BLaER1 treated with 17β-estradiol and CSF1 and Interleukin-3, amounts not matched to agents 10 nM and 100 nM (cell line): ENCODE results near the gene DNM3.

Experiments
- H3K27ac ChIP-seq, 11 experiments: shearing (Covaris generic); formaldehyde crosslinking; 2 replicates each; pipeline ENCODE4 v1.8.1; 2022
- H3K27me3 ChIP-seq, 11 experiments: shearing (Covaris generic); formaldehyde crosslinking; 2 replicates each; pipeline ENCODE4 v1.8.1; 2022
- H3K36me3 ChIP-seq, 11 experiments: shearing (Covaris generic); formaldehyde crosslinking; 2 replicates each; pipeline ENCODE4 v1.8.1; 2022
- H3K4me1 ChIP-seq, 10 experiments: shearing (Covaris generic); formaldehyde crosslinking; 2 replicates each; pipeline ENCODE4 v1.8.1; 2022
- H3K4me2 ChIP-seq, 11 experiments: shearing (Covaris generic); formaldehyde crosslinking; 2 replicates each; pipeline ENCODE4 v1.8.1; 2022
- H3K4me3 ChIP-seq, 10 experiments: shearing (Covaris generic); formaldehyde crosslinking; 2 replicates each; pipeline ENCODE4 v1.8.1; 2022
- H3K9ac ChIP-seq, 11 experiments: shearing (Covaris generic); formaldehyde crosslinking; 2 replicates each; pipeline ENCODE4 v1.8.1; 2022
- H3K9me3 ChIP-seq, 11 experiments: shearing (Covaris generic); formaldehyde crosslinking; replicated peaks in 1 of 11; 2 replicates each; pipeline ENCODE4 v1.8.1; 2022
- H4K20me1 ChIP-seq, 11 experiments: shearing (Covaris generic); formaldehyde crosslinking; 2 replicates each; pipeline ENCODE4 v1.8.1; 2022
- Cebpa-rat ChIP-seq, 11 experiments: shearing (Covaris generic); IDR thresholded peaks; 2 replicates each; pipeline ENCODE4 v1.8.1; 2022

Gene DNM3

DNA sequence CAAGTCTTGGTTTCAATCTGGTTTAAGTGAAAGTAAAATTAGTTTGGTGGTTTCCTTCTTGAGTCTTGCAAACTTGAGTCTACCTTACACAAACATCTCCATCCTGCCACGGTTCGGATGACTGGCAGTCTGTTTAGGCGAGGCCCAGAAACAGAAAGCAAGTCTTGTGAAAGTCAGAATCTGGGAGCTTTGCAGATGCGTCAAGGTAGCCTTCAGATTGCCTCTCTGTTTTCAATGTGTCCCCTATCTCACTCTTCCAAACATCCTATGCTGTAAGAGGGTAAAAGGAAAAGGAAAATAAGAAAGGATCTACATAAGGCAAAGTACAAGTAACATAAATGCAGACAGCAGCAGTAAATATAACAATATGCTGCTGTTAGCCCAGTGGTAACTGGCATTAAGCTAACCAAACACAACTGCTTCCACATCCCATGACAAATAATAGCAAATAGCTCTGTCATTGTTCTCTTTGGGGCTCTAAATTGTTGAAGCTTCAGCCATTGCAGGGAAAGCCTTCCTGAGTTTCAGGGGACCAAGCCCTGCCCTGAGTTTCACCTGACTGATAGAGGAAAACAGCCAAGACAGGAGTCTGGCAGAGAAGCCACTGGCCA is 552.9 kb downstream of the DNM3 start:
- no peak overlapping the region for H3K4me3 ChIP-seq
- no peaks in the 10 kb centered on the region for H3K9me3 ChIP-seq
- peak in 3 of 11 experiments; percentile 57 to 82 (median 77); a peak in 6 of 22 replicates for TF ChIP-seq Cebpa-rat (IDR thresholded peaks at IDR 0.05)
- no peaks in the 10 kb centered on the region; a peak in 1 of 22 replicates for H3K36me3 ChIP-seq
- H3K4me1 ChIP-seq, result peaks cover 26 to 87% (median 37%) of the 10 kb centered on the region in 10 experiments
- H3K4me2 ChIP-seq, result peak overlapping the region; percentile 52 to 85 (median 63)
- peak overlapping the region in 8 of 11 experiments; percentile 3 to 69 (median 22); a peak in 7 of 22 replicates for H3K9ac ChIP-seq
- peak overlapping the region; percentile 34 to 89 (median 63) for H3K27ac ChIP-seq
- H4K20me1 ChIP-seq, result no peaks in the 10 kb centered on the region
- H3K27me3 ChIP-seq, result no peaks in the 10 kb centered on the region

DNA sequence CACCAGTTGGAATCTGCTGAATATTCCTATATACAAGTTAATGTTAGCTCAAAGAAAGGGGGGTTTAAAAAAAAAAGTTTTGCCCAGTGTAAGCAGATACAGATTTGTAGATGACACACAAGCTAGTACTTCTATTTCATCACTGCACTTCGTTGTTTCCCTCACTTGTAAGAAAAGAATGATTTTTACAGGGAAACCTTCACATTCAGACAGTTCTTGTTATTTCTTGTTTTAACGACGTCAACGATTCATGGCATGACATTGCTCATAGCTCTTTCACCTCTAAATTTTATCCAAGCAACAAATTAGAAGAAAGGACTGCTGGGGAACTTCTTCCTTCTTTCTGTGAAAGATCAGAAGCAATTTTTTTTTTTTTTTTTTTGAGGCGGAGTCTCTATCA is 553.5 kb downstream of the DNM3 start:
- Histone ChIP-seq H3K9ac (peak overlapping the region in 2 of 11 experiments; percentile 8 to 69; a peak in 4 of 22 replicates), H4K20me1 (no peaks in the 10 kb centered on the region), H3K36me3 (no peaks in the 10 kb centered on the region; a peak in 1 of 22 replicates), H3K4me2 (peak overlapping the region; percentile 52 to 85 (median 63); a peak in 21 of 22 replicates), H3K9me3 (no peaks in the 10 kb centered on the region), H3K4me1 (peaks cover 26 to 88% (median 41%) of the 10 kb centered on the region in 10 experiments), H3K4me3 (no peak overlapping the region), H3K27me3 (no peaks in the 10 kb centered on the region), H3K27ac (peak overlapping the region; percentile 34 to 89 (median 63))
- TF ChIP-seq Cebpa-rat (IDR thresholded peaks at IDR 0.05), result no peak

GRCh38 chr1:172395576-172395975 is 554.3 kb downstream of the DNM3 start:
- Histone ChIP-seq H3K36me3 (no peaks in the 10 kb centered on the region; a peak in 1 of 22 replicates), H3K4me2 (peak overlapping the region in 2 of 11 experiments; percentile 80 to 85; a peak in 3 of 22 replicates), H3K9ac (no peak overlapping the region), H3K27me3 (no peaks in the 10 kb centered on the region), H3K9me3 (no peaks in the 10 kb centered on the region), H3K27ac (peak overlapping the region in 1 of 11 experiments; percentile 89; a peak in 1 of 22 replicates), H4K20me1 (no peaks in the 10 kb centered on the region), H3K4me3 (no peak overlapping the region), H3K4me1 (peaks cover 29 to 88% (median 43%) of the 10 kb centered on the region in 10 experiments)
- no peak for TF ChIP-seq Cebpa-rat (IDR thresholded peaks at IDR 0.05)

GRCh38 chr1:172397221-172397620 is 555.9 kb downstream of the DNM3 start:
- no peaks in the 10 kb centered on the region for H3K9me3 ChIP-seq
- H3K27me3 ChIP-seq, result no peaks in the 10 kb centered on the region
- no peak for TF ChIP-seq Cebpa-rat (IDR thresholded peaks at IDR 0.05)
- no peak overlapping the region for H3K9ac ChIP-seq
- H3K27ac ChIP-seq, result no peak overlapping the region
- no peaks in the 10 kb centered on the region for H4K20me1 ChIP-seq
- H3K36me3 ChIP-seq, result no peaks in the 10 kb centered on the region; a peak in 1 of 22 replicates
- H3K4me1 ChIP-seq, result peaks cover 24 to 75% (median 33%) of the 10 kb centered on the region in 10 experiments
- H3K4me2 ChIP-seq, result no peak overlapping the region
- H3K4me3 ChIP-seq, result no peak overlapping the region

GRCh38 chr1:172397633-172398032 is 556.3 kb downstream of the DNM3 start:
- H3K4me1 ChIP-seq, result peaks cover 24 to 71% (median 33%) of the 10 kb centered on the region in 10 experiments
- no peaks in the 10 kb centered on the region for H3K27me3 ChIP-seq
- no peaks in the 10 kb centered on the region; a peak in 1 of 22 replicates for H3K36me3 ChIP-seq
- H3K4me3 ChIP-seq, result no peak overlapping the region
- no peak overlapping the region for H3K9ac ChIP-seq
- H3K27ac ChIP-seq, result no peak overlapping the region
- no peak overlapping the region for H3K4me2 ChIP-seq
- no peaks in the 10 kb centered on the region for H4K20me1 ChIP-seq
- no peaks in the 10 kb centered on the region for H3K9me3 ChIP-seq
- no peak for TF ChIP-seq Cebpa-rat (IDR thresholded peaks at IDR 0.05)

GRCh38 chr1:172398193-172398592 is 556.9 kb downstream of the DNM3 start:
- Histone ChIP-seq H3K27ac (0 out of 22 replicates have a peak overlapping the region, but pooled peaks of 1 of the 11 experiments have one; percentile 7), H3K27me3 (no peaks in the 10 kb centered on the region), H3K4me2 (peak overlapping the region in 1 of 11 experiments; percentile 6; a peak in 1 of 22 replicates), H3K4me1 (peaks cover 24 to 65% (median 32%) of the 10 kb centered on the region in 10 experiments), H3K9ac (no peak overlapping the region), H3K36me3 (no peaks in the 10 kb centered on the region; a peak in 1 of 22 replicates), H3K9me3 (no peaks in the 10 kb centered on the region), H4K20me1 (no peaks in the 10 kb centered on the region), H3K4me3 (no peak overlapping the region)
- no peak for TF ChIP-seq Cebpa-rat (IDR thresholded peaks at IDR 0.05)

DNA sequence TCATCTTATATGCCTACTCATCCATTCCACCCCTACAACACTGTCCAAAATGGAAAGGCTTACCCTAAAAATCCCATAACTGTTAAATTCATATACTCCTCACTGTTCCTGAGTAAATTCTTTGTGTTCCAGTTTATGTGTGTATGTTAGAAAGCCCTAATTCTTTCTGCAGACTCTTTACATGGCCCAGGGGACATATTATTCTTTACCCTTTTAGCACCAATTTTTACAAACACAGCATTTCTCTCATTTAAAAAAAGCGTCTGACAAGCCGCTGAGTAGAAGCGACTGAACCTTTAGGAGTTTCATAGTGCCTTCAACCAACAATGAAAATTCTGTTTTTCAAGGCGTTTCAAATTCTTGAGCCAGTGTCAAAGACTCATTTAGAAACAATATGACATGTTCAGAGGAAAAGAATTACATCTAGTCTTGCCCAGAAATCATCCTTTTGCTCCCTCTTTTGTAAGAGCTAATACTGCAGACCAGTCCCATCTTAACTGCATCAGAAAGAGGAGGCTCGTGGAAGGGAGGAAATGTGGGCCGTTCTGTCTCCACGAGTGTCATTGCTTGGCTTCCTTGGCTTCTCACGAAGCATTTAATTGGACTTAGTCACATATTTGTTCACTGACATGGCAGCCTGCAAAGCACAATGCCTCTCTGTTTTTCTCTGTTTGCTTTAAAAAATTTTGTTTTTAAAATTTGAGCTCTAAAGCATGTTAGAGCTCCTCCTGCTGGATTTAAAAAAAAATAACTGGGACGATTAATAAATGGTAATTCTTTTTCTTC is 557.9 kb downstream of the DNM3 start:
- Histone ChIP-seq H4K20me1 (no peaks in the 10 kb centered on the region), H3K27me3 (no peaks in the 10 kb centered on the region), H3K4me1 (peaks cover 15 to 56% (median 22%) of the 10 kb centered on the region in 10 experiments), H3K9ac (peak overlapping the region in 1 of 11 experiments; percentile 29; a peak in 1 of 22 replicates), H3K4me3 (no peak overlapping the region), H3K36me3 (no peaks in the 10 kb centered on the region; a peak in 1 of 22 replicates), H3K9me3 (no peaks in the 10 kb centered on the region), H3K4me2 (peak overlapping the region in 6 of 11 experiments; percentile 7 to 64 (median 34); a peak in 8 of 22 replicates), H3K27ac (peak overlapping the region in 3 of 11 experiments; percentile 7 to 15 (median 10); a peak in 2 of 22 replicates)
- TF ChIP-seq Cebpa-rat (IDR thresholded peaks at IDR 0.05), result no peak

- peak overlapping the region in 2 of 11 experiments; percentile 15 to 36; a peak in 3 of 22 replicates for H3K9ac ChIP-seq
- H3K27ac ChIP-seq, result peak overlapping the region in 3 of 11 experiments; percentile 6 to 37 (median 19); a peak in 5 of 22 replicates
- no peaks in the 10 kb centered on the region for H3K27me3 ChIP-seq
- no peaks in the 10 kb centered on the region; a peak in 1 of 22 replicates for H3K36me3 ChIP-seq
- H4K20me1 ChIP-seq, result no peaks in the 10 kb centered on the region
- no peak for TF ChIP-seq Cebpa-rat (IDR thresholded peaks at IDR 0.05)
- H3K9me3 ChIP-seq, result no peaks in the 10 kb centered on the region
- peaks cover 7 to 47% (median 14%) of the 10 kb centered on the region in 10 experiments; a peak in 17 of 20 replicates for H3K4me1 ChIP-seq
- peak overlapping the region in 10 of 11 experiments; percentile 3 to 59 (median 18); a peak in 12 of 22 replicates for H3K4me2 ChIP-seq
- no peak overlapping the region for H3K4me3 ChIP-seq
Observed at GRCh38 chr1:172399756-172400721, 558.7 kb downstream of the DNM3 start.
